HG03469 (cell line): ENCODE data around the gene CPEB2.
"Not testable (repeated sequence)": the region's sequence is repeated elsewhere in the genome, so short reads cannot be mapped to it uniquely, and the experiment has no call there.

Experiments
- ATAC-seq: cut with Tn5 transposase; IDR thresholded peaks from one replicate; pipeline ENCODE4 v1.9.1; 2021; ENCODE audit warnings: mild to moderate bottlenecking, moderate library complexity, moderate number of reproducible peaks; ENCODE audit not compliant: unreplicated experiment

CPEB2 gene

DNA sequence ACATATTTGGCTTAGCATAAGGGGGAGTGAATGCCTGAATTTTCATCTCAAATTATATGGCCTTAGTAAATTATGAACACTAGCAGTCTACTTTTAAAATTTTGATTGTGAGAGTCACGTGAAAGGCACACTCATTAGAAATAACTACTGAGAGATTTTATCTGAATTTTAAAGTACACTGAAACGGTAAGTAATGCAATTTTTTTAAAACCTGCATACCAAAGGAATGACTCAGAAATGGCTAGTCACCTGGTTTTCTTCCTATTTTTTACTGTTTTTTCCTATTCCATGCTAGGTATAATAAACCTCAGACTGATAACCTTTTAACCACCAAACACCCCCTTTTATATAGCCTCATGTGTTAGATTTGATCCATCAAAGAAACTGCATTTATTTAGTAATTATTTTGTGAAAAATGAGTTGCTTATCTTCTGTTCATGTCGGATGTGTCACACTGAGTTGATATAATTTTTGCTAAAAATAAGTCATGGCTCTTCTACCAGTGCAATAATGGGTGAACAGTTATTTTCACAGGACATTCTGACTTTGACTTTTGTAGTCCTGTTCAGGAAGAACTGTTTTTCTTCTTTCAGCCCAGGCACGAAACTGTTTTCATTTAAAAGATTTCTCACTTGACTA, 40.4 kb downstream of the CPEB2 start:
- ATAC-seq: no peak

DNA sequence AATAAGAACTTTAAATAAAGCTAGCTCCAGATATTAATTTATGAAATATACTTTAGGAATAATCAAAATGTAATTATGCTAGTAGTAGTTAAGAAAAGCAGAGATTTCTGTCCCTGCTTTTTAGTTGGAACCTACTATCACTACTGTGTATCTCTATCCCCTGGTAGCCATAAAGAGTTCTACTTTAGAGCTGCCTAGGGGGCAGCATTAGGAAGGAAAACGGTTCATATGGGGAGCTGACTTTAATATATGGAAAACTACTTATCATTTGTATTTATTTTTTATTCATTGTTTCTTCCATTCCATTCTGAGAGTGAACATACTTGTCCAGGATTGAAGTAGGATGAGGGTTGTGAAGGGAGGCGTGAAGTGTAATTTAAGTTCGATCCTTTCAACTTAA, 40.9 kb downstream of the CPEB2 start:
- ATAC-seq: no peak

GRCh38 chr4:15043922-15044321, 41.6 kb downstream of the CPEB2 start:
- no peak for ATAC-seq

- no peak for ATAC-seq
These were observed 52.3 kb downstream of the CPEB2 start for GRCh38 chr4:15054541-15054940.

GRCh38 chr4:15060213-15060612, 57.9 kb downstream of the CPEB2 start:
- no peak for ATAC-seq

- no peak for ATAC-seq
These were observed 61.1 kb downstream of the CPEB2 start for GRCh38 chr4:15063341-15063740.

GRCh38 chr4:15065516-15065915, 63.2 kb downstream of the CPEB2 start:
- no peak for ATAC-seq

DNA sequence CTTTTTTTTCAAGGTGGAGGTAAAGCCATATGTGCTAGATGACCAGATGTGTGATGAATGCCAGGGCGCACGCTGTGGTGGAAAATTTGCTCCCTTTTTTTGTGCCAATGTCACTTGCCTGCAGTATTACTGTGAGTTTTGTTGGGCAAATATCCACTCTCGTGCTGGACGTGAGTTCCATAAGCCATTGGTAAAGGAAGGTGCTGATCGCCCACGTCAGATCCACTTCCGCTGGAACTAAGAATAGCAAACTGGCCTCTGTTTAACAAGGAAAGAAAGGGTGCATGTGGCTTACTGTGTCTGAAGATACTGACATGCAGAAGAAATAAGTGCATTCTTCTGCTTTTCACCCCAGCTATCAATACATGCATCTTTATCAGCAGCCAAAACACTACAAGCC, 63.9 kb downstream of the CPEB2 start:
- no peak for ATAC-seq

DNA sequence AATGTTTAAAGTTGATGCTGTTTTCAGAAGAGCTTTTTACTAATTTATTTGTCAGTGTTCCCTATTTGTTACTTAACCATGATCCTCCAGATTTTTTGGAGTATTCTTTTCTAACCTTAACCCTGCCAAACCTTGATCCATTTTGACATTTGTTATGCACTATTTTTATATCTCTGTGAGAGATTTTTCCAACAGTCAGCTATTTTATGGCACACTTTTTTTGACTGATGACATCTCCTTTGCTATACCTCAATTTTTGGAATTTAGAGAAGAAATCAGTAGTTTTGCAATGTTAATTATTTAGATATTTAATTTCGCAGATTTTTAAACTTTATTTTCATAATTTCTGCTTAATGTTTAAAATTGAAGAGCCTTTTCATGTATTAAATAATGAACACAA, 66.0 kb downstream of the CPEB2 start:
- no peak for ATAC-seq

DNA sequence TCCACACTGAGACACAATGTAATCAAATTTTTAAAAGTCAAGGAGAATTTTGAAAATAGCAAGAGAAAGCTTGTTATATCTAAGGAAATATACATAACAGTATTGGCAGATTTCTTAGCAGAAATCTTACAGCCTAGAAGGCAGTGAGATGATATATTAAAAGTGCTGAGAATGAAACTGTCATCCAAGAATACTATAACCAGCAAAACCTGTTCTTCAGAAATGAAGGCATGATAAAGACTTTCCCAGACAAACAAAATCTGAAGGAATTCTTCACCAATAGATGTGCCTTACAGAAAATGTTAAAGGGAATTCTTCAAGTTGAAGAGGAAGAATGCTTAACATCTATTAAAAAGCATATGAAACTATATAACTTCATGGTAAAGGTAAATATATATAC, 73.6 kb downstream of the CPEB2 start:
- ATAC-seq: no peak

- no peak for ATAC-seq
These were observed 75.7 kb downstream of the CPEB2 start for GRCh38 chr4:15077969-15078368.

- ATAC-seq: no peak
These were observed 76.7 kb downstream of the CPEB2 start for GRCh38 chr4:15078682-15079642.

DNA sequence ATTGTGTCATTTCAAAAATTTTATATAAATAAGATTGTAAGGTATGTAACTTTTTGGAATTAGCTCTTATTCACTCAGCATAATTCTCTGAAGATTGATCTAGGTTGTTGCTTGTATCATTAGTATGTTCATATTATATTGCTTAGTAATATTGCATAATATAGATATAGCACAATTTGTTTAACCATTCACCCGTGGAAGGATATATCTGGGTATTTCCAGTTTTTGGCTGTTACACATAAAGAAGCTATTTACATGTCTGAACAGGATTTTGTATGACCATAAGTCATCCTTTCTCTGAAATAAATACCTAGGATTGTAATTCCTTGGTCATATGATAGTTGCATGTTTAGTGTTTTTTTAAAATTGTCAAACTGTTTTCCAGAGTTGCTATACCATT, 82.5 kb downstream of the CPEB2 start:
- ATAC-seq: no peak

- not testable (repeated sequence) for ATAC-seq
These were observed 83.5 kb downstream of the CPEB2 start for GRCh38 chr4:15085762-15086161.

- not testable (repeated sequence) for ATAC-seq
These were observed 84.0 kb downstream of the CPEB2 start for GRCh38 chr4:15086259-15086658.

GRCh38 chr4:15088394-15089035, 86.2 kb downstream of the CPEB2 start:
- ATAC-seq: no peak

- no peak for ATAC-seq
These were observed 87.7 kb downstream of the CPEB2 start for GRCh38 chr4:15089979-15090378.

GRCh38 chr4:15100380-15100779, 98.1 kb downstream of the CPEB2 start:
- no peak for ATAC-seq

GRCh38 chr4:15100994-15101695, 98.9 kb downstream of the CPEB2 start:
- no peak for ATAC-seq

DNA sequence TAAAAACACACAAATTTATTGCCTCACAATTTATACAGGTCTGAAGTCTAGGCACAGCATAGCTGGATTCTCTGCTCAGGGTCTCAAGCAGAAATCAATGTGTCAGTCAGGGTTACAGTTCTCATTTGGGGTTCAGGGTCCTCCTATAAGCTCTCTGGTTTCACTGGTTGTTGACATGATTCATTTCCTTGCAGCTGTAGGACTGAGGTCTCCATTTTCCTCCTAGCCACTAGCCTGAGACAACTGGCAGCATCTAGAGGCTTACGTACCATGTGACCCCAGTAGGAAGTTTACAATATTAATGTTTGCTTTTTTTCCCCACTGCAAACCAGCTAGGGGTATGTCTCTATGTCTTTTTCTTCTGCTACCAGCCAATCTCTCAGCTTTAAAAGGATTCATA, 102.5 kb downstream of the CPEB2 start:
- ATAC-seq: no peak

- no peak for ATAC-seq
These were observed 104.1 kb downstream of the CPEB2 start for GRCh38 chr4:15106399-15106798.
